Muscle layer of colon (tissue), 2 donors: ENCODE results near the gene PRAC1.

Experiments
- H3K27ac ChIP-seq: one replicate; pipeline ENCODE4 v1.7.0; 2013; ENCODE audit warnings: low read depth, mild to moderate bottlenecking, low read length, moderate library complexity
- H3K27me3 ChIP-seq, 2 donors: one replicate each; pipeline ENCODE4 v1.7.0; 2013; ENCODE audit warnings: low read length in 2 of 2, mild to moderate bottlenecking in 2 of 2; ENCODE audit not compliant: insufficient read depth in 2 of 2, control insufficient read depth in 1 of 2
- H3K36me3 ChIP-seq: one replicate; pipeline ENCODE4 v1.7.0; 2013; ENCODE audit warnings: mild to moderate bottlenecking, low read length; ENCODE audit not compliant: insufficient read depth
- H3K4me1 ChIP-seq: one replicate; pipeline ENCODE4 v1.7.0; 2013; ENCODE audit warnings: mild to moderate bottlenecking, low read length; ENCODE audit not compliant: insufficient read depth
- H3K4me3 ChIP-seq, 2 donors: one replicate each; pipeline ENCODE4 v1.7.0; 2013; ENCODE audit warnings: low read length in 2 of 2, low read depth in 1 of 2, mild to moderate bottlenecking in 1 of 2, moderate library complexity in 1 of 2
- H3K9ac ChIP-seq: one replicate; pipeline ENCODE4 v1.7.0; 2013; ENCODE audit warnings: low read length
- H3K9me3 ChIP-seq: one replicate; pipeline ENCODE4 v1.7.0; 2013; ENCODE audit warnings: mild to moderate bottlenecking, low read length
- donor health status: abdominal sarcoma.
- donor health status: Adenocarcinoma of cecum.

PRAC1 gene

DNA sequence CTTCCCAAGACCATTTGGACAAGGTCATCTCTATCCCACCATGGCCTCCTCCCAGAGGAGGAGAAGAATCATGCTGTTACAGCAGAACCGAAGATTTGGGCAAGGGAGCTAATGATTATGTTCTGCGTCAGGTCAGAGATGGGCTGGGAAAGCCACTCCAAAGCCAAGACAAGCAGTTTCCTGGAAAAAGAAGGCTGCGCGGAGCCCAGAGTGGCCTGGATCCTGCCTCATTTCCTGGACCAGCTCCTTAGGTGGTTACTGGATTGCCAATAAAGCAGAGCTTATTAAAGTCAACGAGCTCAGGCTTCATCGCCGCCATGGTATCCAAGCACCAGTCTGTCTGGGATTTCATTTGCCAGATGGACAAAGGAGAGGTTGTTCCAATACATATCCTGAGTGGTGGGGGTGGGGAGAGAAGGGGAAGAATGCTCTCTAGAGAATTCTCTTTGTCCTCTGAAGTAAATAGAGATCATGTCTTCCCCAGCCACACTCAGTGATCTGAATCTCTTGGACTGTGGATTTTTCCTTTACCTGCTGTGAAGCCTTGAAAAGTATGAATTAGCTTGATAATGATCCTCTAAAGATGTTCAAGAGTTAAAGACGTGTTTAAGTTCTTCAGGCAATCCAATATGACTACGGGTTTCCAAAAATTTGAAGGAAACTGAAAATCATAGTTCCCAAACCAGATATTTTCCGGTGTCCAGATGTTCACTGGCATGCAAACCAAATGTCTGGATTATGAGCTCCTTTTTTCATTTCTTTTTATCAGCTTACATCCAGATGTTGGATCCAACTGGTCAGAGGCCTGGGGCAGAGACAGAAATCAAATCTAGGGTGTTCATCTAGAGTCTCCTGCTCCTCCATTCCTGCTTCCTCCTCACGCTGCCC lies 17.7 kb downstream of the PRAC1 start:
- H3K9ac ChIP-seq, result no peak overlapping the region
- H3K4me3 ChIP-seq, result no peak overlapping the region
- H3K4me1 ChIP-seq, result no peaks in the 10 kb centered on the region
- H3K9me3 ChIP-seq, result no peaks in the 10 kb centered on the region
- no peak overlapping the region for H3K27ac ChIP-seq
- H3K36me3 ChIP-seq, result no peaks in the 10 kb centered on the region
- H3K27me3 ChIP-seq, result peaks cover 0 to 12% of the 10 kb centered on the region in 2 donors

DNA sequence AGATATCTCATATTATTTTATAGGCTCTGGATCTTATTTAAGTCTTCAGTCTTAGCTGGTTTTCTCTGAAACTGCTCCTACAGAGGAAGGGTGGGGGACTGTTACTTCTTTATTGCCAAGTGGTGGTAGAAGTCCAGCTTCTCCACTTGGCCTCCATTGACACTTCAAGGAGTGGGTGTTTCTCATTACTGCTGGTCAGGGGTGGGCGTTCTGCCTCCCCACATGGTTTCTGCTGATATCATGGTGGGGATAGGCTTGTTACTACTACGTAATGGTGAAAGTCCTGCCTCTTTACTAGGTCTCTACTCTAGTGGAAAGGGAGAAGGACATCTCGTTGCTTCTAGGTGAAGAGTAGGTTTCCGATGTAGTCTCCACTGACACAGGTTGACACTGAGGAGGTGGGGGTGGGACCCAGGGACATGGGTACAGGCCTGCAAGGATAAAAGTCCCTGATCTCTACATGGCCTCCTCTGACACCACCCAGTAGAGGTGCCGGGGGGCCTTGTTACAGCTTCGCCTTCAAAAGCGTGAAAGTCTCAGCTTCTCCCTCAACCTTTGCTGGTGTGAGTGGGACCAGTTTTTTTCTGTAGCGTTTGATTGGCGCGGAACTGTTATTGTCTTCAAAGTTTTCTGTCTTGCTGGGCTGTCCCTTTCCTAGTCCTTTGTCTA lies 20.3 kb downstream of the PRAC1 start:
- Histone ChIP-seq H3K27ac (no peak overlapping the region), H3K27me3 (peaks cover 0 to 12% of the 10 kb centered on the region in 2 donors), H3K4me1 (no peaks in the 10 kb centered on the region), H3K36me3 (no peaks in the 10 kb centered on the region), H3K9me3 (no peaks in the 10 kb centered on the region), H3K9ac (no peak overlapping the region), H3K4me3 (no peak overlapping the region)

DNA sequence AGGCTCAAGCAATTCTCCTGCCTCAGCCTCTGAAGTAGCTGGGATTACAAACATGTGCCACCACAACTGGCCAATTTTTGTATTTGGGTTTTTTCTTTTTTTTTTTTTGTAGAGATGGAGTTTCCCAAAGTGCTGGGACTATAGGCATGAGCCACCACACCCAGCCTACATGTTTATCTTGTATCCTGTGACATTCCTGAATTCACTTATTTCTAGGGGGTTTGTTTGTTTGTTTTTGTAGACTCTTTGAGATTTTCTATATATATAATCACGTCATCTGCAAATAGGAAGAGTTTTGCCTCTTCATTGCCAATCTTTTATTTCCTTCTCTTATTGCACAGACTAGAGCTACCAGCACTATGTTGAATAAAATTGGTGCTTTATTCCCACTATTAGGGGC lies 29.1 kb downstream of the PRAC1 start:
- Histone ChIP-seq H3K9me3 (no peaks in the 10 kb centered on the region), H3K27me3 (no peaks in the 10 kb centered on the region), H3K36me3 (no peaks in the 10 kb centered on the region), H3K4me3 (no peak overlapping the region), H3K4me1 (no peaks in the 10 kb centered on the region), H3K9ac (no peak overlapping the region), H3K27ac (no peak overlapping the region)

DNA sequence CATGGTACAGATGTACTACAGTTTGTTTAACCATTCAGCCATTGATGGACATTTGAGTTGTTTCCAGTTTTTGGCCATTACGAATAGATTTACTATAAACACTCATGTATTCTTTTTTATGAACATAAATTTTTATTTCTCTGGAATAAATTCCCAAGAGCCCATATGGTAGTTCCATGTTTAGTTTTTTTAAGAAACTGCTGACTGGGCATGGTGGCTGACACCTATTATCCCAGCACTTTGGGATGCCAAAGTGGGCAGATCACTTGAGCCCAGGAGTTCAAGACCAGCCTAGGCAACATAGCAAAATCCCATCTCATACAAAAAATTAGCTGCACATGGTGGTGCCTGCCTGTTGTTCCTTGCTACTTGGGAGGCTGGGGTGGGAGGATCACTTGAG lies 30.3 kb downstream of the PRAC1 start:
- Histone ChIP-seq H3K36me3 (no peaks in the 10 kb centered on the region), H3K9ac (no peak overlapping the region), H3K27me3 (no peaks in the 10 kb centered on the region), H3K4me3 (no peak overlapping the region), H3K9me3 (no peaks in the 10 kb centered on the region), H3K27ac (no peak overlapping the region), H3K4me1 (no peaks in the 10 kb centered on the region)

DNA sequence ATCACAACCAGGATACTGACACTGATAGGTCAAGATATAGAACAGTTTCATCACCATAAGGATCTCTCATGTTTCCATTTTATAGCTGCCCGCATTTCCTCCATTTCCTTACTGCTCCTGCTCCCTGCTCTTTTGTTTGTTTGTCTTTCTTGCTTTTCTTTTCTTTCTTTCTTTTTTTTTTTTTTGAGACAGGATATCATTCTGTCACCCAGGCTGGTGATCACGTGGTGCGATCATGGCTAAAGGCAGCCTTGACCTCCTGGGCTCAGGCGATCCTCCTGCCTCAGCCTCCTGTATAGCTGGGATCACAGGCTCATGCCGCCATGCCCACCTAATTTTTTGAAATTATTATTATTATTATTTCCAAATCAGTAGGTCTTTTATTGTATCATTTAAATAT lies 31.7 kb downstream of the PRAC1 start:
- Histone ChIP-seq H3K9ac (no peak overlapping the region), H3K27me3 (no peaks in the 10 kb centered on the region), H3K36me3 (no peaks in the 10 kb centered on the region), H3K4me1 (no peaks in the 10 kb centered on the region), H3K9me3 (no peaks in the 10 kb centered on the region), H3K4me3 (no peak overlapping the region), H3K27ac (no peak overlapping the region)

DNA sequence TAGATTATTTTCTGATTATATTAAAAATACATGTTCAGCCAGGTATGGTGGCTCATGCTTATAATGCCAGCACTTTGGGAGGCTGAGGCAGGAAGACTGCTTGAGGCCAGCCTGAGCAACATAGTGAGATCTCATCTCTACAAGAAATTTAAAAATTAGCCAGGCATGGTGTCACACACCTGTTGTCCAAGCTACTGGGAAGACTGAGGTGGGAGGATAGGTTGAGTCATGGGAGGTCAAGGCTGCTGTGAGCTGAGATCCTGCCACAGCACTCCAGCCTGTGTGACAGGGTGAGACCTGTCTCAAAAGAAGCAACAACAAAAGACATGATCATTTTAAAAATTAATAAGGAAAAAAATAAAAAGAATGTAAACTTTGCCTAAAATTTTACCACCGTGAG lies 40.7 kb downstream of the PRAC1 start:
- Histone ChIP-seq H3K4me3 (no peak overlapping the region), H3K9me3 (no peaks in the 10 kb centered on the region), H3K9ac (no peak overlapping the region), H3K36me3 (no peaks in the 10 kb centered on the region), H3K27ac (no peak overlapping the region), H3K4me1 (no peaks in the 10 kb centered on the region), H3K27me3 (peaks cover 6 to 26% of the 10 kb centered on the region in 2 donors)

DNA sequence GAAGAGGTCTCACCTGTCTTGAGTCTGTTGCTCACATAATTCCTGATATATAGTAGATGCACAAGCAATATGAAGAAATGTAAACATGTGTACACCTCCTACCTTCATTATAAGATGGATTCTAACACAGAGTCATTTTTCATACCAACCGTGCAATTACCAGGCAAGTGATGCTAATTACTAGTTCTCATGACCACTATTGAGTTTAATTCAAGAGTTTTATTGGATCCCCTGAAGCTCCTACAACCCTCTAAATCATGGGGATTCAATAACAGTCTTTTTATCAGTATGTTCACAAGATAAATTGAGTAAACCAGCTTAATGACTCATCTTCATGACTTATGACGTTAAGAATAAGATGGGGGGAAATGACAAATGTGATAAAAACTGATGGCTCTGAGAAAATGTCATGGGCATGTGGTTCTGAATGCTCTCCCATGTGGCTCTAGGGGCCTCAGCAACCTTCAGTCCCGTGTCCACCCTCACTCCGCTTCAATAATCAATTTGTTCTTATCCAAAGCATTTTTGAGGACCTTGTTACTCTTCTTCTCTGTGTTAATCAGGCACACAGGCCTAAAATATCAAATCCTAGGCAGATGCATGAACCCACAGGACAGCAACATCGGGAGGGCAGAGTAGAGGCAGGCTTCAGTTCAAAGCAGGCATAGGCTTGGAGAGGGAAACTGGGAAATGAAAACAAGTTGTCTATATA lies 42.8 kb downstream of the PRAC1 start:
- Histone ChIP-seq H3K27me3 (peaks cover 6 to 26% of the 10 kb centered on the region in 2 donors), H3K9ac (no peak overlapping the region), H3K36me3 (no peaks in the 10 kb centered on the region), H3K4me3 (no peak overlapping the region), H3K9me3 (no peaks in the 10 kb centered on the region), H3K4me1 (no peaks in the 10 kb centered on the region), H3K27ac (no peak overlapping the region)

DNA sequence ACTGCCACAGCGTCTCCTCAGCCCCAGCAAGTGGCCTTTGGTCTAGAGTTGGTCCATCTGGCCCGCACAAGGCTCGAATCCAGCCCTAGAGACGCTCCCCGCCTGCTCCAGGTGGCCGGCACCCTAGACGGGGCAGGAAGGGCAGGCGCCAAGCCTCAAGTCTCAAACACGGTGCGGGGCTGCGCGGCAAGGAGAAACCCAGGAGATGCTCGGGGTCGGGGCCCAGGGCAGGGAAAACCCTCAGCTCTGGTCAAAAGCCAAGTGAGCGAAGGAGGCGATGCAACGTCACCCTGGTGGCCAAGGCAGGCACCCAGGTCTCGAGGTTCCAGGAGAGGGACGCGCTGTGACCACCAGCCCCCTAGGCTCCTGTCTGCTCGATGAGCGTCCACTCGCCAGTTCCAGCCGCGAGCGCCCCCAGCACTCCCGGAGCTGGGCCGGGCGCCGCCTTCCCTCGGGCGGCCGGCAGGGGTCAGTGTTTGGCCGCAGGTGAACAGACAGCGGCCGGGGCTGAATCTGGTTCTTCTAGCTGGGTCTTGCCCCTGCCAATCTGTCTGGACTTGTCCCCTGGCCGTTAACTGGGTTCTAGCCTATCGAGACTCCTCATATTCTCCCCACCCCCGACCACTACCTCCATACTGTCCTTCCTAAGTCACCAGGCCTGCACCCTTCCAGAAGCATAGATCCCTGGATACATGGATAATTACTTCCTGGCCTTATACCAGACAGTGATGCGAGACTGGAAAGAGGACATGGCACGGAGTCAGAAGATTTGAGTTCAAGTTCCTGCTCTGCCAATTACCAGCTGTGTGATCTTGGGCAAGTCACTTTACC lies 44.0 kb downstream of the PRAC1 start:
- Histone ChIP-seq H3K27me3 (peaks cover 6 to 26% of the 10 kb centered on the region in 2 donors), H3K27ac (no peak overlapping the region), H3K4me1 (no peaks in the 10 kb centered on the region), H3K9ac (no peak overlapping the region), H3K36me3 (no peaks in the 10 kb centered on the region), H3K9me3 (no peaks in the 10 kb centered on the region), H3K4me3 (no peak overlapping the region)

DNA sequence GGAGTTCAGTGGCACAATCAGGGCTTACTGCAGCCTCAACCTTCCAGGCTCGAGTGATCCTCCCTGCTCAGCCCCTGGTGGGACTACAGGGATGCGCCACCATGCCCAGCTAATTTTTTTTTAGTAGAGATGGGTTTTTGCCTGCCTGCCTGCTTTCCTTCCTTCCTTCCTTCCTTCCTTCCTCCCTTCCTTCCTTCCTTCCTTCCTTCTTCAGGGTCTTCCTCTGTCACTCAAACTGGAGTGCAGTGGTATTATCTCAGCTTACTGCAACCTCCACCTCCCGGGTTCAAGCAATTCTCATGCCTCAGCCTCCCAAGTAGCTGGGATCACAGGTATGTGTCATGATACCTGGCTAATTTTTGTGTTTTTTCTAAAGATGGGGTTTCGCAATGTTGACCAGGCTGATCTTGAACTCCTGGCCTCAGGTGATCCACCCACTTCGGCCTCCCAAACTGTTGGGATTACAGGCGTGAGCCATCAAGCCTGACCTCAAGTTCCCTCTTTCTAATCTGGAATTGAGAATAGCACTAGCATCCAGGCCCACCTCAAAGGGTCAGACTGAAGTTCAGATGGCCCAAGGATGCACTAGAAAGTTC lies 45.3 kb downstream of the PRAC1 start:
- Histone ChIP-seq H3K9me3 (no peaks in the 10 kb centered on the region), H3K27ac (no peak overlapping the region), H3K9ac (no peak overlapping the region), H3K4me3 (no peak overlapping the region), H3K27me3 (peaks cover 6 to 26% of the 10 kb centered on the region in 2 donors), H3K36me3 (no peaks in the 10 kb centered on the region), H3K4me1 (peaks cover 3% of the 10 kb centered on the region)

DNA sequence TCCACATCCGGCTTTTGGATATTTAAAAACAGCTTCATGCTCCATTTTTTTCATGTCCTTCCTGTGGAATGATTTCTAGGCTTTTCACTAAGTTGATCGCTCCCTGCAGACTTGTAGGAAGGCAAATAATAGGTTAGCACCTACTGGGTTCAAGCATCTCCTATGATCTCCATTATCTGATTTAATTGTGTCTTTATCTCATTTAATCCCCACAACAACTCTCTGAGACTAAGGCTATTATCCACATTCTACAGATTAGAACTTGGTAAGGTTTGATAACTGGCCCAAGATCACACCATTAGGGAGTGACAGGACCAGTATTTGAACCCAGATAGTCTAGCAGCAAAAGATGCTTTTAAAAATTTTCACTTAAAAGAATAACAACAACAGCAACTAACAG lies 50.0 kb downstream of the PRAC1 start:
- Histone ChIP-seq H3K27me3 (no peaks in the 10 kb centered on the region), H3K9ac (no peak overlapping the region), H3K4me1 (peaks cover 7% of the 10 kb centered on the region), H3K27ac (no peak overlapping the region), H3K4me3 (peak overlapping the region in 1 of 2 donors; percentile 84), H3K9me3 (no peaks in the 10 kb centered on the region), H3K36me3 (no peaks in the 10 kb centered on the region)
